CD14-positive monocyte (primary cell): ENCODE measurements around the gene RIGI. TPM values are rescaled to one million over a fixed set of nuclear protein-coding genes. Genes with fewer than 3 reads are reported as not detected.

Source experiments
- DNase-seq, 3 donors: peaks; one replicate each; pipeline ENCODE4 v3.0.0-alpha.2; 2011 to 2022
- H2AFZ ChIP-seq: 2 replicates; pipeline ENCODE4 v1.6.0; 2012; ENCODE audit warnings: mild to moderate bottlenecking, low read depth, low read length, inconsistent platforms; ENCODE audit not compliant: insufficient read depth, poor library complexity, severe bottlenecking
- H3K27ac ChIP-seq, 2 donors: 1 replicate in 1 of 2; 2 replicates in 1 of 2; pipeline ENCODE4 v1.5.1; 2012 to 2013; ENCODE audit warnings: low read length in 2 of 2, control low read depth in 1 of 2, inconsistent platforms in 1 of 2, low read depth in 1 of 2, mild to moderate bottlenecking in 1 of 2
- H3K27me3 ChIP-seq, 2 donors: one replicate each; pipeline versions ENCODE4 v1.6.0 to v1.6.1; 2011 to 2013; ENCODE audit warnings: low read length in 2 of 2; ENCODE audit not compliant: control insufficient read depth in 2 of 2, insufficient read depth in 2 of 2
- H3K36me3 ChIP-seq, 2 donors: replicated peaks in 1 of 2; 1 replicate in 1 of 2; 2 replicates in 1 of 2; pipeline versions ENCODE4 v1.5.1 to v1.6.1; 2012 to 2013; ENCODE audit warnings: low read length in 2 of 2, control low read depth in 1 of 2, inconsistent platforms in 1 of 2, mild to moderate bottlenecking in 1 of 2; ENCODE audit not compliant: insufficient read depth in 2 of 2, control insufficient read depth in 1 of 2
- H3K4me1 ChIP-seq, 2 donors: 1 replicate in 1 of 2; 2 replicates in 1 of 2; pipeline versions ENCODE4 v1.5.1 to v1.6.1; 2012 to 2013; ENCODE audit warnings: low read length in 2 of 2, control low read depth in 1 of 2, inconsistent platforms in 1 of 2, mild to moderate bottlenecking in 1 of 2, moderate library complexity in 1 of 2; ENCODE audit not compliant: insufficient read depth in 2 of 2, control insufficient read depth in 1 of 2
- H3K4me2 ChIP-seq: replicated peaks from 2 replicates; pipeline ENCODE3; 2012; ENCODE audit warnings: low read length, moderate library complexity, mild to moderate bottlenecking; ENCODE audit not compliant: poor library complexity, severe bottlenecking; ENCODE audit errors: extremely low read depth
- H3K4me3 ChIP-seq, 3 experiments: fragments of 200-600 bp in 1 of 3; sonication (generic) in 1 of 3; replicated peaks in 1 of 3; 1 replicate in 2 of 3; 2 replicates in 1 of 3; pipeline ENCODE4 v1.5.1; 2011 to 2013; ENCODE audit warnings: low read length in 3 of 3, mild to moderate bottlenecking in 3 of 3, control low read depth in 2 of 3, low read depth in 2 of 3, inconsistent platforms in 1 of 3, moderate library complexity in 1 of 3
- H3K79me2 ChIP-seq: 2 replicates; pipeline ENCODE4 v1.6.0; 2012; ENCODE audit warnings: mild to moderate bottlenecking, control low read depth, inconsistent platforms, low read length, moderate library complexity; ENCODE audit not compliant: insufficient read depth
- H3K9ac ChIP-seq: 2 replicates; pipeline ENCODE4 v1.6.0; 2017; ENCODE audit warnings: low read length, mild to moderate bottlenecking; ENCODE audit not compliant: insufficient read depth, poor library complexity, severe bottlenecking
- H3K9me3 ChIP-seq, 2 donors: replicated peaks in 1 of 2; 1 replicate in 1 of 2; 2 replicates in 1 of 2; pipeline versions ENCODE4 v1.5.1 to v1.6.1; 2012 to 2013; ENCODE audit warnings: low read length in 2 of 2, control low read depth in 1 of 2; ENCODE audit not compliant: control insufficient read depth in 1 of 2, insufficient read depth in 1 of 2
- H4K20me1 ChIP-seq: 2 replicates; pipeline ENCODE4 v1.6.0; 2012; ENCODE audit warnings: mild to moderate bottlenecking, low read length, control low read depth, moderate library complexity; ENCODE audit not compliant: insufficient read depth
- H3K27ac Mint-ChIP-seq, 7 donors: one replicate each; pipeline ENCODE4 v1.8.0; 2020; ENCODE audit warnings: mild to moderate bottlenecking in 7 of 7, mixed read lengths in 7 of 7, moderate library complexity in 6 of 7, inconsistent platforms in 2 of 7
- H3K27me3 Mint-ChIP-seq, 3 donors: one replicate each; pipeline ENCODE4 v1.8.0; 2021 to 2022; ENCODE audit warnings: low read depth in 3 of 3, mild to moderate bottlenecking in 3 of 3, mixed read lengths in 3 of 3, moderate library complexity in 3 of 3, inconsistent platforms in 1 of 3
- H3K36me3 Mint-ChIP-seq, 2 donors: one replicate each; pipeline ENCODE4 v1.8.0; 2020; ENCODE audit warnings: mixed read lengths in 2 of 2, inconsistent platforms in 1 of 2, mild to moderate bottlenecking in 1 of 2
- H3K4me1 Mint-ChIP-seq: one replicate; pipeline ENCODE4 v1.8.0; 2020; ENCODE audit warnings: mild to moderate bottlenecking, mixed read lengths
- H3K4me3 Mint-ChIP-seq, 2 donors: one replicate each; pipeline ENCODE4 v1.8.0; 2020; ENCODE audit warnings: mild to moderate bottlenecking in 2 of 2, mixed read lengths in 2 of 2, moderate library complexity in 1 of 2
- H3K9me3 Mint-ChIP-seq, 7 donors: one replicate each; pipeline ENCODE4 v1.8.0; 2020 to 2022; ENCODE audit warnings: mixed read lengths in 7 of 7, mild to moderate bottlenecking in 6 of 7, moderate library complexity in 6 of 7, inconsistent platforms in 2 of 7
- WGBS: methylation state at CpG from one replicate; pipeline ENCODE4 v1.1.5; 2013; ENCODE audit warnings: missing lambda C conversion rate; ENCODE audit not compliant: insufficient coverage; 5-methylcytosine and 5-hydroxymethylcytosine counted together
- intact Hi-C, 2 donors: fragments of 100-400 bp; cut with micrococcal nuclease; formaldehyde crosslinking; loops; one replicate each; pipeline versions ENCODE4 v1.15.0 to v1.15.1; 2023
- polyA minus RNA-seq: library from RNA; depleted of rRNA, polyadenylated mRNA; stranded (reverse); fragments of >200 nt; gene quantifications from 2 replicates; pipeline ENCODE4 v1.2.3, GENCODE V29; 2012
- polyA plus RNA-seq, 3 donors: library from polyadenylated mRNA; depleted of rRNA in 1 of 3; unstranded in 2 of 3; stranded (reverse) in 1 of 3; fragments of 300-500 nt in 2 of 3; fragments of >200 nt in 1 of 3; fragmentation: Illumina TruSeq in 2 of 3; gene quantifications; 1 replicate in 2 of 3; 2 replicates in 1 of 3; pipeline ENCODE4 v1.2.3, GENCODE V29; 2012 to 2021
- total RNA-seq, 12 experiments: library from RNA in 1 of 12; stranded (reverse) in 1 of 12; fragments of 120-200 nt in 1 of 12; gene quantifications; one replicate each; pipeline ENCODE4 v1.2.4 and lab custom pipeline; 2013 to 2026; ENCODE audit warnings: mixed read lengths in 6 of 12, inconsistent platforms in 1 of 12
- TF ChIP-seq, protein P1 (sequence below): fragments of 200-600 bp; IDR thresholded peaks from one replicate; pipeline ENCODE4 v1.8.0; 2022; ENCODE audit warnings: antibody characterized with exemption, mild to moderate bottlenecking

The RIGI gene
- total RNA-seq (2013), result 30.9 TPM
- polyA plus RNA-seq, result 10 to 100 TPM in 1 of 3 donors, 1 to 10 TPM in 2; 7.6 to 14.3 (median 8.9) TPM
- polyA minus RNA-seq, result 6.7 and 10.9 TPM in 2 replicates
- total RNA-seq (lab: John Stamatoyannopoulos, UW), result 1.4 to 66.2 (median 10.2) reads per million in 11 experiments

DNA sequence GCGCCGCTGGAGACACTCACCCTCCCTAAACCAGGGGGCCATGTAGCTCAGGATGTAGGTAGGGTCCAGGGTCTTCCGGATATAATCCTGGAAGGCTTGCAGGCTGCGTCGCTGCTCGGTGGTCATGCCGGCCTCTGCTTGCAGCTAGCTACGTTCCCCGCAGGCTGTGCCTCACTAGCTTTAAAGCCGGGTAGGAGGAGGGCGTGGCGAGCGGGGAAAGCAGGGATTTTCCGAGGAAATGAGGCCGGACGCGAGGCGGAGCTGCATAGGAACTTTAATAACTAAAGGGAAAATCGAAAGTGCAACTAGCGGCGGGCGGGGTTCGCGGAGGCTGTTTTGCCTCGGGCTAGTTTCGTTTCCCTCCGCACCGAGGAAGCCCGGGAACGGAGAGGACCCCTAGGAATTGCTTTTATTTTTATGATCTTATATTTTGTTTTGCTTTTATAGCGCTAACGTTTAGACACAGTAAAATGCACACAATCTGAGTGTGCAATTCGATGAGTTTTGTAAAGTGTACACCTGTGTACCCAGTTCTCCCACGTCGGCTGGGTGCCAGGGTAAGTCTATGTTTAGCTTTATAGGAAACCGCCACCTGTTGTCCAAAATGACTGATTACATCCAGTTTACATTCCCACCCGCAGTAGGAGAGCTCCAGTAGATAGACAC lies at the start of gene RIGI:
Gene RIGI, minus strand, starts transcription at position 156 of the 666 bp plus-strand sequence. Its CDS starts 30 bp downstream, at position 126.
- Histone ChIP-seq H3K79me2 (peaks cover 34% of the 10 kb centered on the region), H4K20me1 (peaks cover 34% of the 10 kb centered on the region), H3K27ac (peak within 1 kb of the TSS; percentile 76 to 95), H3K4me3 (peak within 1 kb of the TSS; percentile 81 to 98 (median 91)), H2AFZ (peak within 1 kb of the TSS; percentile 98), H3K4me2 (peak within 1 kb of the TSS; percentile 88), H3K9ac (peak within 1 kb of the TSS; percentile 73), H3K27me3 (no peaks in the 10 kb centered on the region), H3K36me3 (no peaks in the 10 kb centered on the region), H3K9me3 (no peaks in the 10 kb centered on the region), H3K4me1 (peaks cover 20 to 29% of the 10 kb centered on the region in 2 donors)
- H3K4me1 Mint-ChIP-seq, result peaks cover 42% of the 10 kb centered on the region
- peak within 1 kb of the TSS; percentile 96 to 98 for H3K4me3 Mint-ChIP-seq
- H3K9me3 Mint-ChIP-seq, result peaks cover 0 to 6% (median 0%) of the 10 kb centered on the region in 7 donors
- H3K36me3 Mint-ChIP-seq, result peaks cover 10 to 16% of the 10 kb centered on the region in 2 donors
- TF ChIP-seq, protein P1, sequence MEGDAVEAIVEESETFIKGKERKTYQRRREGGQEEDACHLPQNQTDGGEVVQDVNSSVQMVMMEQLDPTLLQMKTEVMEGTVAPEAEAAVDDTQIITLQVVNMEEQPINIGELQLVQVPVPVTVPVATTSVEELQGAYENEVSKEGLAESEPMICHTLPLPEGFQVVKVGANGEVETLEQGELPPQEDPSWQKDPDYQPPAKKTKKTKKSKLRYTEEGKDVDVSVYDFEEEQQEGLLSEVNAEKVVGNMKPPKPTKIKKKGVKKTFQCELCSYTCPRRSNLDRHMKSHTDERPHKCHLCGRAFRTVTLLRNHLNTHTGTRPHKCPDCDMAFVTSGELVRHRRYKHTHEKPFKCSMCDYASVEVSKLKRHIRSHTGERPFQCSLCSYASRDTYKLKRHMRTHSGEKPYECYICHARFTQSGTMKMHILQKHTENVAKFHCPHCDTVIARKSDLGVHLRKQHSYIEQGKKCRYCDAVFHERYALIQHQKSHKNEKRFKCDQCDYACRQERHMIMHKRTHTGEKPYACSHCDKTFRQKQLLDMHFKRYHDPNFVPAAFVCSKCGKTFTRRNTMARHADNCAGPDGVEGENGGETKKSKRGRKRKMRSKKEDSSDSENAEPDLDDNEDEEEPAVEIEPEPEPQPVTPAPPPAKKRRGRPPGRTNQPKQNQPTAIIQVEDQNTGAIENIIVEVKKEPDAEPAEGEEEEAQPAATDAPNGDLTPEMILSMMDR, result peak; percentile 61
- H3K27ac Mint-ChIP-seq, result peak within 1 kb of the TSS; percentile 91 to 97 (median 95)
- peak; percentile 75 to 89 (median 79) for DNase-seq
- WGBS, result 0% methylated on average over 24 of the region's 37 CpGs
- intact Hi-C loops, result loop anchor here in 1 of 2 donors (10.0 kb wide), 1 partner anchor 49 kb away; the partner anchor contains the start of gene NDUFB6
- peaks cover 0 to 3% (median 0%) of the 10 kb centered on the region in 3 donors for H3K27me3 Mint-ChIP-seq

- TF ChIP-seq, protein P1, result no peak
- H3K4me3 Mint-ChIP-seq, result no peak overlapping the region
Measured at GRCh38 chr9:32574858-32575257, 48.9 kb upstream of the RIGI start.

More at GRCh38 chr9:32574858-32575257, 48.9 kb upstream of the RIGI start:
- Histone ChIP-seq H3K27ac (no peak overlapping the region), H3K36me3 (peaks cover 0 to 4% of the 10 kb centered on the region in 2 donors), H3K9ac (no peak overlapping the region), H3K4me3 (no peak overlapping the region), H3K27me3 (peaks cover 3 to 6% of the 10 kb centered on the region in 2 donors), H3K79me2 (peaks cover 30% of the 10 kb centered on the region), H3K9me3 (no peaks in the 10 kb centered on the region), H2AFZ (no peak overlapping the region), H3K4me2 (no peak overlapping the region), H3K4me1 (peaks cover 14 to 24% of the 10 kb centered on the region in 2 donors), H4K20me1 (no peaks in the 10 kb centered on the region)
- Mint-ChIP-seq H3K36me3 (peaks cover 5 to 6% of the 10 kb centered on the region in 2 donors), H3K4me1 (peaks cover 22% of the 10 kb centered on the region), H3K27ac (no peak overlapping the region), H3K27me3 (peaks cover 7 to 16% (median 10%) of the 10 kb centered on the region in 3 donors), H3K9me3 (no peaks in the 10 kb centered on the region)
- intact Hi-C loops, result loop anchor here (5.0 to 10.0 kb wide), 3 partner anchors 50 to 427 kb away; partner anchors contain the start of genes APTX (in 1 of the 2) and RIGI (in 1 of the 2)
- WGBS, result no CpG with 5 or more reads among the region's 1 CpG
- no peak for DNase-seq
